Hematopoietic multipotent progenitor cell treated with erythropoietin and hydrocortisone succinate and interleukin-3 and kit ligand, for 8 days (in vitro differentiated cells): ENCODE results near the gene PTGR1.
A peak's percentile ranks its signal among the peaks of the same experiment; 100 is the strongest.

ENCODE experiments used
- DNase-seq: peaks from one replicate; pipeline ENCODE4 v3.0.0-alpha.2; 2015

The PTGR1 gene

DNA sequence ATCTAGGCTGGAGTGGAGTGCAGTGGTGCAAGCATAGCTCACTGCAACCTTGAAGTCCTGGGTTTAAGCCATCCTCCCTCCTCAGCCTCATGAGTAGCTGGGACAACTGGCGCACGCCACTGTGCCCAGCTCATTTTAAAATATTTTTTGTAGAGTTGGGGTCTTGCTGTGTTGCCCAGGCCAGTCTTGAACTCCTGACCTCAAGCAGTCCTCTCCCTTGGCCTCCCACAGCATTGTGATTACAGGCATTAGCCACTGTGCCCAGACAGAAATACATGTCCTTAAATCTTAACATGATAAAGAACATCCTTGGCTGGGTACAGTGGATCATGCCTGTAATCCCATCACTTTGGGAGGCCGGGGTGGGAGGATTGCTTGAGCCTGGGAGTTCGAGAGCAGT lies 67.7 kb downstream of the PTGR1 start:
- no peak for DNase-seq

DNA sequence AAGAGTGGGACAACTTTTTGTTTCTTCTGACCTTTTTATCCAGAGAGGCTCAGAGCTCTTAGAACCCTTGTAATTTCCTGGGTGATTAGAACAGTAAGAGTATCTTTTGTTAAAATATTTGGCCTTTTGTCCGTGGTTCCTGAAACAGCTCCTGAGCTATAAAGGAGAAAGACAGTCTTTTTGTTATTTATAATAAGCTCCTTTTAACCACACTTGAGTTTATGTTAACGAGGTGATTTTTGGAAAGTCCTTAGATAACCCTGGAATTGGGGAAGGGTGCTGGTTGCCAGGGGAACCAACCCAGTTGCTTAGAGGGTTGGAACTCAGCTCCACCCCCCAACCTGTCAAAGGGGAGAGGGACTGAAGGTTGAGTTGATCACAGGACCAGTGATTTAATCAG lies 69.7 kb downstream of the PTGR1 start:
- no peak for DNase-seq

DNA sequence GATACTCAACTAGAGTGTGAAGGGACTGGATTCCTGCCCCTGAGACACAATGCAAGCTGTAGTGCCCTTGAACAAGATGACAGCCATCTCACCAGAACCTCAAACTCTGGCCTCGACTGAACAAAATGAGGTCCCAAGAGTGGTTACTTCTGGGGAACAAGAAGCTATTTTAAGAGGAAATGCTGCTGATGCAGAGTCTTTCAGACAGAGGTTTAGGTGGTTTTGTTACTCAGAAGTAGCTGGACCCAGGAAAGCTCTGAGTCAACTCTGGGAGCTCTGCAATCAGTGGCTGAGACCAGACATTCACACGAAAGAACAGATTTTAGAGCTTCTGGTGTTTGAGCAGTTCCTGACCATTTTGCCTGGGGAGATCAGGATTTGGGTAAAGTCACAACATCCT lies 72.1 kb downstream of the PTGR1 start:
- no peak for DNase-seq

DNA sequence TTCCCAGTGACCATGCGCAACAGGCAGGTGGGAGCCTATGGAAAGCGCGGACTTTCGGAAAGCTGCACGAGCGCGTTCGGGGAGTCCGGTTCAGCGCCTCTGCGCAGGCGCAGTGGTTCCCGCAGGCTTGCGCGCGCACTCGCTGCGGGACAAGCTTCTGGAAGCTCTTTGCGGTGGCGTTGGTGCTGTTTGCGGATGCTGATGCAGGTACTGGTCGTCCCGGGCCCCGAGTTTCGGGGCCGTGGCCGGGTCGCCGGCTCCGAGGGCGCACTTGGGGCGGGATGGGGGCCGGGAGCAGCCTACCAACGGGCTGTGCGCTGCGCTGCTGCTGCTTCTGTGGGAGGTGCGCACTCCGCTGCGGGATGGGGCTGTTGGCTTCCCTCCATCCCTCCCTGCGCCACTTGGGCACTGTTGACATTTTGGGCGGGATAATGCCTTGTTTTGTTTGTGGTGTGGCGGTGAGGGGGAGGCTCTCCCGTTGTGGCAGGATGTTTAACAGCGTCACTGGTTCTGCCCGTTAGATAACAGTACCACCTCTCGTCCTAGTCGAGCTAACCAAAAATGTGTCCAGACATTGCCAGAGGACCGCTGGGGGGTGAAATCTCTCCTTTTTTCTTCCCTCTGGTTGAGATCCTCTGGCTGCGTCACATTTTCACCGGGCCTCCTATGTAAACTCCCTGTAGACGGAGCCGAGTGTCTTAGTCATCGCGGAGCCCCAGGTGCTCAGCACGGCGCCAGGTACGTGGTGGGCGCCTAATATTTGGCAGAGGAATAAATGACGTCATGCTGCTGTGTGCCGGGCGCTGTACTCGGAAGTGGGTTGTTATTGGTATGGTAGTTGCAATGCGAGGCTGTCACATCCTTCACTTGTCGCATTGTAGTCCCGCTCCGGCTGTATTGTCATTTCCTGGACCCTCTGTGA lies 74.1 kb downstream of the PTGR1 start, which contains the start of gene ZNF483:
ZNF483 (plus strand) TSS at position 124 of the 922 bp plus-strand sequence. CDS start 2,217 bp downstream, outside the sequence.
- peak; percentile 40 for DNase-seq

DNA sequence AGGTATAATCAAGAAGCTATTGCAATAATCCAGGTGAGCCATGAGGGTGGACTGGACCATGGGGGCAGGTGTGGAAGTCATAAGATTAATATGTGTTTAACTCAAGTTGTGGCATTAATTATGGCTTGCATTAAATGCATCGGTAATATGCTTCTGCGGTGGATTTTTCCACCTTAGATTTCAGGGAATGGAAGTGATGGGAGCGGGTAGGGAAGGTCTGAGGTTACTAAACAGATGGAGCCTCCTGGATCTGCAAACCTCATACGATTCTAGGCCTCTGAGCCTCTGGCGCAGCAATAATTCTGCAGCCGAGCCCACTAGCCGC lies 74.8 kb downstream of the PTGR1 start:
- DNase-seq: no peak

DNA sequence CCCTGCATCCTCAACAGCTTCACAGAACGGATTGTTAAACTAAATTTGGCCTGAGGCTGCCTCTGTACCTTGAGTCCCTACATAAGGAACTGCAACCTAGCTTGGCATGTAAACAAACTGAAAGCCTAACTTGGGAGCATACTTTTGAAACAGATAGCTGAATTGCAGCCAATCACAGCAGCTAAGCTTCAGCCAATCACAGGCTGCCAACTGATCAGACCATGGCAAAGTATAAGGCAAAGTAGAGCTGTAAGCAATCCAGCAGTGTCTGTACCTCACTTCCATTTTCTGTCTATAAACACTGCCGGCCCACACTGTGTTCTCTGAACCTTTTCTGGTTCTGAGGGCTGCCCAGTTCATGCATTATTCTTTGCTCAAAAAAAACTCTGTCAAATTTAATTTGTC lies 83.4 kb downstream of the PTGR1 start:
- no peak for DNase-seq

DNA sequence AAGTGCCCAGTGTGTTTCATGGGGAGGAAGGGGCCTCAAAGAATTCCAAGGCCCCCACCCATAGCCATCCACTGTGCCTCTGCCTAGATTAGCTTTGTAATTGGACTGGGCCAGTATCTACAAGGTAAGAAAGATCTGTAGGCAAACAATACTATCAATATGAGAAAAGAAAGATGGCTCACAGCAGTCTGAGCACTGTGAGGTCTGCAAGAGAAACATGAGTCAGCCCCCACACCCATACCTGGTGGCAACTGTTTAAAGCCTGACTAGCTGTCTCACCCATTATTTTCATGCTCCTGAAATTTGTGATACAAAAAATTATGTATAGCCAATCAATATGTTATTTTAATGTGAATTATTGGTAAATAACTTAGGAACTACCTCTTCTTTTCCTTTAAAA lies 84.5 kb downstream of the PTGR1 start:
- no peak for DNase-seq
